Measurements from ENCODE around the gene TSPAN15.
"Not testable (repeated sequence)": the region's sequence is repeated elsewhere in the genome, so short reads cannot be mapped to it uniquely, and the experiment has no call there.

Gene TSPAN15

GRCh38 chr10:69446229-69446628, 5.0 kb upstream of the TSPAN15 start:
- Histone ChIP-seq H3K27me3 (no peaks in the 10 kb centered on the region), H3K27ac (peak overlapping the region in 7 of 11 experiments; percentile 3 to 57 (median 42); a peak in 10 of 22 replicates), H3K36me3 (no peaks in the 10 kb centered on the region), H4K20me1 (no peaks in the 10 kb centered on the region), H3K4me1 (peaks cover 35 to 99% (median 90%) of the 10 kb centered on the region in 10 experiments), H3K4me2 (peak overlapping the region in 8 of 11 experiments; percentile 38 to 96 (median 76); a peak in 14 of 22 replicates), H3K9me3 (replicated peaks in 1 of 11) (peaks cover 0 to 8% (median 4%) of the 10 kb centered on the region in 11 experiments; a peak in 7 of 22 replicates), H3K4me3 (no peak overlapping the region), H3K9ac (peak overlapping the region in 1 of 11 experiments; percentile 18; a peak in 1 of 22 replicates)
- TF ChIP-seq Cebpa-rat (IDR thresholded peaks at IDR 0.05): peak in 3 of 11 experiments; percentile 14 to 33 (median 15); a peak in 1 of 22 replicates

GRCh38 chr10:69446650-69447151, 4.6 kb upstream of the TSPAN15 start:
- Histone ChIP-seq H3K9me3 (replicated peaks in 1 of 11) (peaks cover 0 to 8% (median 4%) of the 10 kb centered on the region in 11 experiments; a peak in 7 of 22 replicates), H3K4me3 (no peak overlapping the region), H3K4me1 (peaks cover 34 to 98% (median 87%) of the 10 kb centered on the region in 10 experiments), H3K27ac (peak overlapping the region in 7 of 11 experiments; percentile 3 to 57 (median 42); a peak in 11 of 22 replicates), H3K27me3 (no peaks in the 10 kb centered on the region), H3K9ac (peak overlapping the region in 1 of 11 experiments; percentile 18; a peak in 1 of 22 replicates), H3K4me2 (peak overlapping the region in 8 of 11 experiments; percentile 38 to 96 (median 76); a peak in 14 of 22 replicates), H4K20me1 (no peaks in the 10 kb centered on the region), H3K36me3 (no peaks in the 10 kb centered on the region)
- no peak for TF ChIP-seq Cebpa-rat (IDR thresholded peaks at IDR 0.05)

- peak overlapping the region in 2 of 11 experiments; percentile 18 to 34; a peak in 4 of 22 replicates for H3K9ac ChIP-seq
- H3K9me3 ChIP-seq (replicated peaks in 1 of 11): no peaks in the 10 kb centered on the region
- H3K36me3 ChIP-seq: peaks cover 0 to 7% (median 0%) of the 10 kb centered on the region in 11 experiments; a peak in 3 of 22 replicates
- H3K4me1 ChIP-seq: peaks cover 27 to 98% (median 83%) of the 10 kb centered on the region in 10 experiments
- peak overlapping the region in 10 of 11 experiments; percentile 19 to 99 (median 98); a peak in 18 of 22 replicates for H3K4me2 ChIP-seq
- no peaks in the 10 kb centered on the region for H3K27me3 ChIP-seq
- no peaks in the 10 kb centered on the region for H4K20me1 ChIP-seq
- H3K4me3 ChIP-seq: no peak overlapping the region
- no peak for TF ChIP-seq Cebpa-rat (IDR thresholded peaks at IDR 0.05)
- H3K27ac ChIP-seq: peak overlapping the region in 6 of 11 experiments; percentile 0 to 55 (median 50); a peak in 11 of 22 replicates
Observed at GRCh38 chr10:69449841-69450240, 1.4 kb upstream of the TSPAN15 start.

- H3K9me3 ChIP-seq (replicated peaks in 1 of 11); H3K36me3 ChIP-seq; H4K20me1 ChIP-seq; H3K27me3 ChIP-seq: not testable (repeated sequence)
- H3K4me1 ChIP-seq: peaks cover 27 to 98% (median 82%) of the 10 kb centered on the region in 10 experiments
- H3K27ac ChIP-seq: peak overlapping the region in 5 of 11 experiments; percentile 3 to 55 (median 50); a peak in 8 of 22 replicates
- H3K4me2 ChIP-seq: peak overlapping the region in 10 of 11 experiments; percentile 83 to 99 (median 98); a peak in 21 of 22 replicates
- H3K9ac ChIP-seq: peak overlapping the region in 1 of 11 experiments; percentile 18; a peak in 1 of 22 replicates
- H3K4me3 ChIP-seq: peak overlapping the region in 3 of 10 experiments; percentile 77 to 89 (median 78); a peak in 3 of 20 replicates
Observed at GRCh38 chr10:69450395-69450794, 870 bp upstream of the TSPAN15 start.

GRCh38 chr10:69451784-69452251, 553 bp downstream of the TSPAN15 start:
- Histone ChIP-seq H4K20me1 (no peaks in the 10 kb centered on the region), H3K27me3 (no peaks in the 10 kb centered on the region), H3K27ac (peak overlapping the region in 9 of 11 experiments; percentile 19 to 63 (median 50); a peak in 15 of 22 replicates), H3K4me2 (peak overlapping the region; percentile 87 to 99 (median 98)), H3K9ac (peak overlapping the region; percentile 65 to 85 (median 73)), H3K4me3 (peak overlapping the region; percentile 64 to 93 (median 76)), H3K4me1 (peaks cover 27 to 98% (median 77%) of the 10 kb centered on the region in 10 experiments), H3K36me3 (peaks cover 0 to 12% (median 0%) of the 10 kb centered on the region in 11 experiments; a peak in 6 of 22 replicates), H3K9me3 (replicated peaks in 1 of 11) (no peaks in the 10 kb centered on the region)
- no peak for TF ChIP-seq Cebpa-rat (IDR thresholded peaks at IDR 0.05)

DNA sequence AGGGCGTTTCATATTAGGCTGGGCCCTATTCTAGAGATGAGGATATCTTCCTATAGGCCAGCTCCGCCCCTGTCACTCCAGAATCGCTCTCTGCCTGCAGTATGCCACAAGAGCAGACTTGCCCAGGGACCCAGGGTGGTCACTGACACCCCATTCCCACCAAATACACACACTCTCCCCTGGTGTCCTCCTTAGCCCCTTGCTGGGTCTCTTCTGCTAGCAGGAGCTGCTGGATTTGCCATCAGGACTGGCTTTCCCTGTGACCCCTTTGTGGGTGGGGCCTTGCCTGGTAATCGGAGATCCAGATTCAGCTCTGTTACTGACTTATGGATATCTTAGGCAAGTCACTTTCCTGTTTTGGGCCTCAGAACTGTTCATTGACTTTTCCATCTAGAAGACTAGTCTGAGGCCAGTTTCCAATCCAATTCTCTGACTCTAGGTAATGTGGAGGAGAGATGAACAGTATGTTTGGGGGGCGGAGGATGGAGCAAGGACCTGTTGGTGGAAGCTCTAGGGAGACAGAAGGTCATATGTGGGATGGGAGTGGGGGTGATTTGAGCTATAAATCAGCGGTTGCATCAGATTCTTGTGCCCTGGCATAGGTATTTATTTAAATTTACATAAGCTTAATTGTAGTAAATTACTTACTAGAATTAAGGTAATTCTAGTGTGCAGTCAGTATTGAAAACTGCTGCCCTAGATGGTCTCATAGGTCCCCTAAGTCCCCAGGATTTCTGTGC, 1.6 kb downstream of the TSPAN15 start:
- Histone ChIP-seq H3K27ac (no peak overlapping the region), H3K4me1 (peaks cover 27 to 98% (median 83%) of the 10 kb centered on the region in 10 experiments), H3K9ac (peak overlapping the region in 5 of 11 experiments; percentile 6 to 85 (median 73); a peak in 8 of 22 replicates), H3K27me3 (no peaks in the 10 kb centered on the region), H3K4me3 (peak overlapping the region in 8 of 10 experiments; percentile 71 to 93 (median 78); a peak in 14 of 20 replicates), H3K4me2 (peak overlapping the region; percentile 87 to 99 (median 98); a peak in 18 of 22 replicates), H4K20me1 (no peaks in the 10 kb centered on the region), H3K9me3 (replicated peaks in 1 of 11) (no peaks in the 10 kb centered on the region), H3K36me3 (peaks cover 0 to 18% (median 0%) of the 10 kb centered on the region in 11 experiments; a peak in 6 of 22 replicates)
- no peak for TF ChIP-seq Cebpa-rat (IDR thresholded peaks at IDR 0.05)

DNA sequence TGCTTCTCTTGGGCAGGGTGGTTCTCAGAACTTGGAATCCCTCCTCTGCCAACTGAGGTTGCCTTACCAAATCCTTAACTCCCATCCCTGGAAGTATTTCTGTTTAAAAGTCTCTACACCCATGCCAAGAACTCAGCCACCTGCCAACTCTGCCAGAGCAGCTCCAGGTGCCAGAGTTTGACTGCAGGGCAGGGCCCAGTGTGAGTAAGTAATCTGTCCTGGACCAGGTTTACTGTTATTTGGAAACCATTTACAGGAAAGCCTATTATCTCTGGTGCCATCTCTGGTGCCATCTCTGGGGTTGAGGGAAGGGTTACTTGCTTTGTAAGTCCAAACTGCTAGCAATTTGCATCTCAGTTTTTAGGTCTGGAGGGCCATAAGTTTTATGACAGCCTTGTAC, 2.5 kb downstream of the TSPAN15 start:
- no peak for TF ChIP-seq Cebpa-rat (IDR thresholded peaks at IDR 0.05)
- H3K4me2 ChIP-seq: peak overlapping the region in 8 of 11 experiments; percentile 1 to 99 (median 98); a peak in 14 of 22 replicates
- H3K9ac ChIP-seq: 0 out of 22 replicates have a peak overlapping the region, but pooled peaks of 1 of the 11 experiments have one; percentile 12
- peaks cover 27 to 98% (median 84%) of the 10 kb centered on the region in 10 experiments for H3K4me1 ChIP-seq
- H3K36me3 ChIP-seq: peaks cover 0 to 18% (median 0%) of the 10 kb centered on the region in 11 experiments; a peak in 6 of 22 replicates
- H4K20me1 ChIP-seq: no peaks in the 10 kb centered on the region
- H3K27me3 ChIP-seq: no peaks in the 10 kb centered on the region
- H3K4me3 ChIP-seq: peak overlapping the region in 2 of 10 experiments; percentile 73 to 77; a peak in 3 of 20 replicates
- H3K9me3 ChIP-seq (replicated peaks in 1 of 11): no peaks in the 10 kb centered on the region
- no peak overlapping the region for H3K27ac ChIP-seq

- Histone ChIP-seq H3K9me3 (replicated peaks in 1 of 11) (no peaks in the 10 kb centered on the region), H3K27ac (no peak overlapping the region), H4K20me1 (no peaks in the 10 kb centered on the region), H3K27me3 (no peaks in the 10 kb centered on the region), H3K36me3 (peaks cover 0 to 18% (median 0%) of the 10 kb centered on the region in 11 experiments; a peak in 6 of 22 replicates), H3K4me3 (no peak overlapping the region), H3K4me2 (peak overlapping the region in 5 of 11 experiments; percentile 47 to 99 (median 97); a peak in 9 of 22 replicates), H3K9ac (no peak overlapping the region), H3K4me1 (peaks cover 22 to 98% (median 84%) of the 10 kb centered on the region in 10 experiments)
- no peak for TF ChIP-seq Cebpa-rat (IDR thresholded peaks at IDR 0.05)
Observed at GRCh38 chr10:69455006-69455763, 3.9 kb downstream of the TSPAN15 start.

Measured in BLaER1 treated with 17β-estradiol and CSF1 and Interleukin-3, amounts not matched to agents 10 nM and 100 nM (cell line).